GM18508 (cell line): ENCODE data around the gene CPVL.
"Not testable (repeated sequence)": the region's sequence is repeated elsewhere in the genome, so short reads cannot be mapped to it uniquely, and the experiment has no call there.

Experiments
- ATAC-seq: cut with Tn5 transposase; IDR thresholded peaks from one replicate; pipeline ENCODE4 v1.9.1; 2021; ENCODE audit warnings: moderate number of reproducible peaks; ENCODE audit not compliant: insufficient read depth, unreplicated experiment

The CPVL gene

DNA sequence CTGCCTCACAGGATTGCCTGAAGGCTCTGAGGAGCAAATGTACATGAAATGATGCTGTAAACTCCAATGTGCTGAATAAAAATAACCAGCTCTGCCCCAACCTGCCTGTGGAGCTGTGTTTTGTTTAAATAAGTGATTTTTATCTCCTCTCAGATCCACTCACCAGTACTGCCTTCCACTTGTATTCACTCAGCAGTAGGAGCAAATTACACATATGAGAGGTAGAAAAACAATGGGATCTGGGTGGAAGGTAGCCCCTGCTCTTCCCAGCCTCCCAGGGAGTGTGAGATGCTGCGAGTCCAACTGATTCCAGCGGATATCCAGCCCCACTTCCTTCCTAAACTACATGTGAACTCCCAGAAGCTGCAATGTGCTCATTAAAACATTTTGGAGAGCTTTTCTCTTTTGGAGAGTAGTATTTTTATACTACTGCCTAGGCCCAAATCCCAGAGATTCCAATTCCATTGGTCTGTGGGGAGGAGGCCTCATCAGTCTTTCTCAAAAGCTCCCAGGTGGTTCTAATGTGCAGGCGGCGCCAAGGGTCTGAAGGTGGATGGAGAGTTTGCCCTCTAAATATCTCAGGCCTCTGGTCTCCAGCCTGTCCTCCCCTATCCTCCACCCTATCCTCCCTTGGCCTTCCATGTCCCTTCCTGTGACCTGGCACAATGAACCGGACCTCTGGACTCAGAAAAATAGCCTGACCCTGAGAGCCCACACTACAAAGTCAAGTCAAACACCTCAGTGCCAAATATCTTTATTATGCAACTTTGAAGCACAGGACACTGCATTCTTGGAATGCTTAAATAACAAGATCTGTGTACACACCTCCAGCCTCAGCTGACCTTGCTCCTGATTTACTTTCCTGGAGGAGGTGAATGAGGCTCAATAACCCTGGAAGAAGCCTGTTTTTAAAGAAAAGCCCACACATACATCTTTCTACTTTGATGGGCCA is 46.2 kb downstream of the CPVL start:
- no peak for ATAC-seq

DNA sequence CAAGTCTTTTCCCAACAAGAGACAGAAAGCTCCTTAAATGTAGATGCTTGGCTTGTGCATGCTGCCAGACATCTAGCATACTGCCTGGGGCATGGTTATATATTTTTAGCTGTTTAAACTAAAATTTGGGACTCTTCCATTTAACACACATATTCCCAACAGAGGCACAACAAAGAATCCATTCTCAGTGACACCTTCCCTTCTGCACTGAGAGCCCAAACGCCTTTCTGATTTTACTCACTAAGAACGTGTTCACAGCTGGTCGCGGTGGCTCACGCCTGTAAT is 49.9 kb downstream of the CPVL start:
- no peak for ATAC-seq

GRCh38 chr7:29095631-29096445 is 50.5 kb downstream of the CPVL start:
- ATAC-seq = no peak

- not testable (repeated sequence) for ATAC-seq
Measured at GRCh38 chr7:29093091-29093490, 53.2 kb downstream of the CPVL start.

DNA sequence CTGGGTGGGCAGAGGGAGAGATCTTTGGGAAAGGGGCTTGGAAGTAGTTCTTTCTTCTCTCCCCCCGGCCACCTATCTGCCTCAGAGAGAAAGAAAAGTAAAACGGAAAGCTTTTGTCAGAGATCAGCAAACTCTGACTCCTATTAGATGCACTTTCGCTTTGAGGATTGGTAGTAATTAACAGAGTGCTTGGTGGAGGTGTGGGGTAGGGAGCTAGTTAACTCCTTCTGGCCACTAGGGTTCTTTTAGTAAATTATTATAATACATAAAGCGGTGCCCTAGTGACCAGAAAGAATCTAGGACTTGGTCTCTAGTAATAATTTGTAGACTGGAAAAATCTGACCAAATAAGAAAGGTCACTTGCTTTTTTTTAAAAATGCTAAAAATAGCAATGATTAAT is 54.6 kb downstream of the CPVL start:
- ATAC-seq = peak; percentile 97

DNA sequence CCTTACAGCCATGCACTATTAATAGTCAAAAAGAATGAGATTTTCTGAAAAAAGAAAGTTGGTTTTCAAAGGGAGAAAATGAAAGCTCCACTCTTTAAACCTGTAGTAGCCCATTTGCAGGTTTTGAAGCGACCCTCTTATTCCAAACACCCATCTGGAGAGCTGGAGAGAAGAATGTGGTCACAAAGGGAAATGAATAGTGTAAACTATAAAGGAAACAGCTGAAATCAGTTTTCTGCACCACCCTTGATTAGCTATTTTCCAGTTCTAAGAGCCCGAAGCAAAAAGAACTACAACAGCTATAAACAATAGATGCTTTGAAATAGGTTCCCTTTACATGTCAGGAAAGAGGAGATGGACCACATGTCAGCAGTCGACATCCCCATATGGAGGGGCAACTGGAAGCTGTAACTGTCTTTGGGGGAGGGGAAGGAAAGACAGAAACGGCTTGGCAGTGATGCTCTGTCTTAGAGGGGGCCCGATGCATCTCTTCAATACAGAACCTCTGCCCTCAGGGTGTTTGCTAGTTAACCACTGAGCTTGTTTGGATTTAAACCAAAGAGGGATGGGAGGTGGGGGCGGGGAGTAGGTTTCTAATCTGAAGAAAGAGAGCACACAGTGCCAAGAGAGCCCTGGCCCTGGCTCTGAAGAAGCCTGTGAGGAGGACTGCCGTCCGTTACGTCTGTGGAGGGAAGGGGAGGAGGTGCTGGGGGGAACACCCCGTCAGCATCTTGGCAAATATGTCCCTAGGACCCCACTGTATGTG is 55.3 kb downstream of the CPVL start:
- peak; percentile 7 for ATAC-seq

GRCh38 chr7:29090151-29090805 is 56.1 kb downstream of the CPVL start:
- ATAC-seq = no peak

DNA sequence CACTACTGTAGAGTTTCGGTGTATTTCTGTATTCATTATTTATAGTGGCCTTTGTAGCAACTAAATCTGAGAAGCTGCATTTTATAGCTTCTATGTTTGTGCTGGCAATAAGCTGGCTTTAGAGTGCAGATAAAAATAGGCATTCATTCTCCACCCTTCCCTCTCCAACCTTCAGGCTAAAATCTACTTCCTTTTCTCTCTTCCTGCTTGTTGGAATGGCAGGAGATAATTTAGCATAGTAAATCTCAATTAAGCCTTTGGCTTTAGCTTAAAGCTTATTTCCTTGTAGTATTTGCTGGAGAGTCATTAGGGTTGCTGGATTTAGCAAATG is 58.5 kb downstream of the CPVL start:
- no peak for ATAC-seq

DNA sequence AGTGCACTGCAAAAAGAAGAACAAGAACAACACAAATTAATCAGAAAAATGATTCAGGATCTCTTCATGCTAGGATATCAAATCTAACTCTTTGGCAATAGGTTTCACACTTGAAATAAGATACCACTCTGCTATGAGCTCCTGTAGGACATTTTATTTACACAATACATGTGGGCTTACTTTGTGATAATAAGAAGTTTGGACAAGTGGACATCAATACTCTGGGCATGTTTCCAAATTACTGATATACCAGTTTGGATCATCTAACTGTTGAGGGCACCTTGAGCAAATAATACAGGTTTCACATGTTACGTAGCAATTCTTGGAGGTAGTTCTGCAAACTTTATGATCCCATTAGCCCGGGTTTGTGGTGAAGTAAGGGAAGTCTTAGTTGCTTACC is 59.8 kb downstream of the CPVL start:
- ATAC-seq = no peak

DNA sequence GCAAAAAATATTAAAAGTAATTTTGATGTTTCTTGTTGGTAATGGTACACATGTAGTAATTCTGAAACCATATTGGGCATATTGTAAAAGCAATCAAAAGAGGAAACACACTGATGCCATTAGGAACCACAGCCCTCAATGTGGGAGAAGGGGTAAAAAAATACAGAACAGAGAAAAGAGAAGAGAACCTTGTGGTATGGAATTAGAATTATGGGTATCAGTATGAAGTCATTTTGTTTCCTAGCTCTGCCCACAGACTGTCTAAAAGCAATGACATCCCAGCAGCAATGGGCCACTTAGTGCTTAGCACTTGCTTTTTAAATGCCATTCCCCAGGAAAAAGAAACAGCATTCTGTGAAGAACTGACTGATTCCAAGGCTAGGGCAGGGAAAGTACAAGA is 61.5 kb downstream of the CPVL start:
- peak; percentile 91 for ATAC-seq

DNA sequence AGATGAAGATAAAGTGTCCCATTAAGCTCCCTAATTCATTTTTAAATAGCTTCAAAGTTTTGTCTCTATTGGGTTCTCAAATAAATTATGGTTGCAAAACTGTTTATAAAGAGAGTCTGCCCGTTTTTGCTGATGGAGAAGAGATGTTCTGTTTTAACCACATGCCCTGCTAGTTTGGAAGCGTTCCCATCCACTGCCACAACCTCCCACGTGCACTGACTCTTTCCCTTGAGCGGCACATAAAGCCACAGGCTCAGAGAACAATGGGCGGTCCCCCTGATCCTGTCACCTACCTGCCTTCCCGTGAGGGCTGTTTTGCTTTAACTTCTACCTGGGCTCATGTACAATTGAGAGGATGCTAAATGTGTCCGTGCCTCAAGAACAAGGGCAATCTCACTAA is 65.5 kb downstream of the CPVL start:
- no peak for ATAC-seq

DNA sequence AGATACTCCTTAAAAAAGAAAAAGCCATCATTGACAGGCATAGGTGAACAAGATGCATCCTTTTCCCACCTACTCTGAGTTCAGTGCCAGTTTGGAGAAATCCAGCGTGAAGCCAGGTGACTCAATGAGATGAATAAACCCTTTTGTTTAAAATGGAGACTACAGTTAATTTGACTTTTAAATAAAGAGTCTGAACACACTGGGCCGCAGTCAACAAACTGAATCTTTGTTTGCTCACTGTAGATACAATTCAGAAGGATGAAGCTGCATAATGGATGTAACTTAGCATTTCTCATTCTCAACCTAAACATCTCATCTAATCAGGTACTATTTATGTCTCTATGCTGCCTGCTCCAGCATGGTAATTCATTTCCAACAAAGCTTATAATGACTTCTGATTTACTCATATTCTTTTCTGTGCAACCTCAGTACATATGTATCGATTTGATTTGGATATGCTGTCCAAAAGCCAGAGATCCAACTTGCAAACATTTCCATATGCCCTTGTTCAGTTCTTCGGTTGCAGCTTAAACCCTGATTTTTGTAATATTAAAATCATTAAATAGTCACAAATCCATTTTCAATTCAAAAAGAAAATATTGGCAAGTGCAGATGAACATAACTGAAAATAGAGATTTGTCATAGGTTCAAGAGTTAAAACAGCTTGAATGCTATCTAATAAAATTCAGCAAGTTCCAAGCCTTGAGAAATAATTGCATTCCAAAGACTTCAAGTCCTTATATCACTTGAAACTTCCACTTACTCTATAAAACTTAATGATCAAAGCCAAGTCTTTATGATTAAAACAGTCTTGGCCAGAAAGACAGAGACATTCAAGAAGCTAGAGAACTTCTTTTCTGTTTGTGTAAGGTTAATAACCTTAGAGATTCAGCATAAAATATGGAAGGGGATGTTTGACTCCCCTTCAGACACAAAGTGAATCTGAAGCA is 67.8 kb downstream of the CPVL start:
- ATAC-seq = no peak

GRCh38 chr7:29077854-29078253 is 68.5 kb downstream of the CPVL start:
- ATAC-seq = no peak

GRCh38 chr7:29077176-29077575 is 69.2 kb downstream of the CPVL start:
- ATAC-seq = no peak

GRCh38 chr7:29076631-29077030 is 69.7 kb downstream of the CPVL start:
- ATAC-seq = no peak

- ATAC-seq = no peak
Measured at GRCh38 chr7:29075606-29076005, 70.7 kb downstream of the CPVL start.

DNA sequence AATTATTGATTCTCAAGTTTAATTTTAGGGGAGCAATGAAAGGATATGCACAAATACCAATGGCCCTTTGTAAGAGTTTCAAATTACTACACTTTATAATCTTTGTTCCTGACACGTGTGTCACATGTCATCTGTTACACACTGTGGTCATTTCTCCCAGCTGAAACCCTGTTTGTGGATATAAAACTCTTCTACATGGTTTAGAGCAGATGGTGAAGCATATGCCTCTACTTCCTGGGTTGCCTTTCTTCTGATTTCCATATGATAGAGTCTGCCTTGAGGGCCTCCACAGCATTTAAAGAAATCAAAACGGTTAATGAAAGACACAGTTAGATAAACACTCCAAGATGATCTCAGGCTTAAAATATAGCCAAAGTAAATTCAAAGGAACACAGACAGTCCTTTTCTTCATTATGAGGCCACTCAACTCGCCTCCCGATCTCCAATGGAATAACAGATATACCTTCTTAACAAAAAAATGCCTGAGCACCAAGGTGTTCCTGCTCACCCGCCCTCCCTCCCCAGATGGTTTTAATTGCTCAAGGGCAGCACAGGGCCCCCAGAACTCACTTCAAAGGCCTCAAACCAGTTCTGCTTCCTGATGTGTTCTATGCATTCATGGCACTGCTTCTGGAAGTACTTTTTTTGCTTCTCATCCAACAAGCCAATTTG is 75.0 kb downstream of the CPVL start:
- no peak for ATAC-seq

- no peak for ATAC-seq
Measured at GRCh38 chr7:29066641-29067040, 79.7 kb downstream of the CPVL start.
